ENCODE results near the gene KIF13A.

DNA sequence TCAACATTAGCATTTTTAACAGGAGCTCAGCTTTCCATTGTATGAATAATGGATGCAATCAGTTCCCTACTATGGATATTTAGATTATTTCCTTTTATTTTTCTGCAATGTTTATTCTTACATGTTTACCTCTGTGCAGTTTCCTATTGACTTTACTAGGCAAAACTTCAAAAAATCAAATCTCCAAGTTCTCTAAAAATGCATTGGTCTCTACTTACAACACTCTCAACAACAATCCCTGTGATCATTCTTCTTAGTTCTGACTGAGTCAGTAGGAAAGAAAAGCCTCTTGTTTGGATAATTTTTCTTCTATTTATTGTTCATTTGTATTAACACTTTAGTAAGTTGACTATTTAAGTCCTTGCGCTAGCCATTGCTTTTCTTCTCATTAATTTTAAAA lies 126.1 kb downstream of the KIF13A start:
- TF ChIP-seq CTCF (IDR thresholded peaks at IDR 0.05): no peak
- no peak for TF ChIP-seq POLR2A (IDR thresholded peaks at IDR 0.05)
- no peak for TF ChIP-seq POLR2AphosphoS5 (IDR thresholded peaks at IDR 0.05)

Measured in breast epithelium (tissue), 3 donors.